ENCODE measurements around the gene KIT.

DNA sequence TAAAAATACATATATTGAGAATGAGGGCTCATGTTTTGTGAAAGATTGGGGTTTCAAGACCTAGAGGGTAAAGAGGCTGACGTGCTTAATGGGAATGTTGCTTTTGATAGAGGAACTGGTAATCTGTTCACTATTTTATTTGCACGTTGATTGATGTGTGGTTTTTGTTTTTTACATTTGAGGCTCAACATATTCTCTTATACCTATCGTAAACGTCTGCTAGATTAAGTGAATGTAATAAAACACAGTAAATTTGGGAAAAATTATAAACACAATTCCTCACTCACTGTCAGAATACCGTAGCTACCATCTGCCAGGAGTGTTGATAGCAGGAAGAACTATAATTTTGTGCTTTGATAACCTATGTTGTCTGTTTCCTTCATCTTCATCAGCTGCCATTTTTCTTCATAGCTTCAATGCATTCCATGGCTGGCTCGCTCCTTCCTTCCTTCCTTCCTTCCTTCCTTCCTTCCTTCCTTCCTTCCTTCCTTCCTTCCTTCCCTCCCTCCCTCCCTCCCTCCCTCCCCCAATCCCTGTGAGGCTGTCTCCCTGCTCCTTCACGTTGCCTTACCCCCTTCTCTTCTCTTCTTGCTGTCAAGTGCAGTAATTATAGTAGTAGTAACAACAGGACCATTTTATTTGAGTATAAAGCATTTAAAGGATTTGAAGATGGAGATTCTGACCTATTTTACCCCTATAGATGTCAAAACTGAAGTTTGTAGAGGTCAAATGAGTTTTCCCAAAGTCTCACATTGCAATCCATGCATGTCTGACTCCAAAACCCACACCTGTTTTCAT is 20.3 kb downstream of the KIT start:
- TF ChIP-seq, protein P1, sequence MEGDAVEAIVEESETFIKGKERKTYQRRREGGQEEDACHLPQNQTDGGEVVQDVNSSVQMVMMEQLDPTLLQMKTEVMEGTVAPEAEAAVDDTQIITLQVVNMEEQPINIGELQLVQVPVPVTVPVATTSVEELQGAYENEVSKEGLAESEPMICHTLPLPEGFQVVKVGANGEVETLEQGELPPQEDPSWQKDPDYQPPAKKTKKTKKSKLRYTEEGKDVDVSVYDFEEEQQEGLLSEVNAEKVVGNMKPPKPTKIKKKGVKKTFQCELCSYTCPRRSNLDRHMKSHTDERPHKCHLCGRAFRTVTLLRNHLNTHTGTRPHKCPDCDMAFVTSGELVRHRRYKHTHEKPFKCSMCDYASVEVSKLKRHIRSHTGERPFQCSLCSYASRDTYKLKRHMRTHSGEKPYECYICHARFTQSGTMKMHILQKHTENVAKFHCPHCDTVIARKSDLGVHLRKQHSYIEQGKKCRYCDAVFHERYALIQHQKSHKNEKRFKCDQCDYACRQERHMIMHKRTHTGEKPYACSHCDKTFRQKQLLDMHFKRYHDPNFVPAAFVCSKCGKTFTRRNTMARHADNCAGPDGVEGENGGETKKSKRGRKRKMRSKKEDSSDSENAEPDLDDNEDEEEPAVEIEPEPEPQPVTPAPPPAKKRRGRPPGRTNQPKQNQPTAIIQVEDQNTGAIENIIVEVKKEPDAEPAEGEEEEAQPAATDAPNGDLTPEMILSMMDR (IDR thresholded peaks at IDR 0.05) = no peak
- no peak for TF ChIP-seq ZFX (IDR thresholded peaks at IDR 0.05; ENCODE audit: borderline replicate concordance)

All from 22Rv1 (cell line).